HS-5 (cell line): ENCODE results near the gene SEMA7A.

Experiments
- DNase-seq: peaks from one replicate; pipeline ENCODE4 v3.0.0-alpha.2; 2012; ENCODE audit warnings: low read depth

Gene SEMA7A

DNA sequence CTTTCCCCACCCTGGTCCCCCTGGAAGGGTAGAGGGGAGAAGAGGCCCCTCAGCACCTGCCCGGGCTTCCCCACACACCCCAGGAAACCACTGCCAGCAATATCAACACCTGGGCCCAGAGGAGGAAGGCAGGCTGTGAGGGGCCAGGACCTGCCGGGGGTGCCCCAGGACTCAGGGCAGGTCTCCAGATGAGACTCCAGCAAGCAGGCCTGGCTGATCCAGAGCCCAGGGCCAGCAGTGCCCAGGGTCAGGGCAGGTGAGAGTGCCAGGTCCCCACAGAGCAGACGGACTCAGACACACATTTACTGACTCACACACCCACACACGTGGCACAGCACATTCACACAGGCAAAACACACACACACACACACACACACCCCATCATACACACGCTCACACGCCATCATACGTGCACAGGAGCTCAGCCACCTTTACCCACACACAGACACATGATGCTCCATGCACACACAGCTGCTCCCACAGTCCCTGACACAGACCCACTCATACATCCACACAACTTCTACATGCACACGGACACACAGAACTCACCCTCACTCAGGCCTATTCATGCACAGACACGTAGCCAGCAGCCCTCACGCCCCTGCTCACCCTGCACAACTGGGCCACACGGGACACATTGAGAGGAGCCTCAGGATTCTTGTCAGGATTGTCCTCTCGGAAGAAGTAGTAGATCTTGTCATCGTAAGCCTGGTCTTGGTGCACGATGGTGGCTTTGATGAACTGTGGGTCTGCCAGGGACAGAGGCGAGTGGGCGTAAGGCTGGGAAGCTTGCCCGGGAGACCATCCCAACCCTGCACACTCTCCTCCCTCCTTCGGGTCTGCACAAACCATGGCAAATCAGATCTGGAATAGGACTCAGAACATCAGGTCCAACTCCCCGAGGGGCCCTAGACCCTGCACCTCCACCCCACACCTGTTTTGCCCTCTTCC is 17.5 kb downstream of the SEMA7A start:
- DNase-seq = no peak

DNA sequence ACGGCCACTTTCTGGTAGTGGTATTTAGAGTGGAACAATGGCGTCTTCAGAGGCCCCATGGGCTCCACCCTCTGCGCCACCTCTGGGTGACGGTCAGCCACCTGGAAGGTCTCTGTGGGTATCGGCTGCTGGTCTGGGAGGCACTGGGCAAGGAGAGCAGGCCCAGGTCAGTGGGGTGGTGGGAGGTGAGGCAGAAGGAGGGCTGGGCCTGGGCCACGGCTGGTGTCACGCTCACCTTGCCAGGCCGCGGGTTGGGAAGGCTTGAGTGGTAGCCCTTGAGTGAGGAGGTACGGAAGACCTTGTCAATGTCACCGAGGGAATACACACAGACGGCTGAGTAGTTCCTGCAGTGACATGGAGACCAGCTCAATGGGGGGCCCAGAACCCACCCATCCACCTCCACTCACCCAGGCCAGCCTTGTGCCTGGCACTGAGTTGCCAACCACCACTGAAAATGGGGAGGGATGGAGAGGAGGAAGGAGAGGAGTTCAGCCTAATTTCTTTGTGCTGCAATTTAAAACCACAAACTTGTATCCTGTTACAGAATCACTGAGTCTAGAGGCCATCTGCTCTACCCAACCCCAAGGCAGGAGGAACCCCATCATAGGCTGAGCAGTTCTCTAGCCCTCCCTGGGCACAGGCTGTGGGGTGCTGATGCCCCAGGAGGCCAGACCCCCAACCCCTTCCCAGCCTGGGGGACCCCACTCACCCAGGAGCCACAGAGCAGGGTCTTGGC is 19.0 kb downstream of the SEMA7A start:
- no peak for DNase-seq

DNA sequence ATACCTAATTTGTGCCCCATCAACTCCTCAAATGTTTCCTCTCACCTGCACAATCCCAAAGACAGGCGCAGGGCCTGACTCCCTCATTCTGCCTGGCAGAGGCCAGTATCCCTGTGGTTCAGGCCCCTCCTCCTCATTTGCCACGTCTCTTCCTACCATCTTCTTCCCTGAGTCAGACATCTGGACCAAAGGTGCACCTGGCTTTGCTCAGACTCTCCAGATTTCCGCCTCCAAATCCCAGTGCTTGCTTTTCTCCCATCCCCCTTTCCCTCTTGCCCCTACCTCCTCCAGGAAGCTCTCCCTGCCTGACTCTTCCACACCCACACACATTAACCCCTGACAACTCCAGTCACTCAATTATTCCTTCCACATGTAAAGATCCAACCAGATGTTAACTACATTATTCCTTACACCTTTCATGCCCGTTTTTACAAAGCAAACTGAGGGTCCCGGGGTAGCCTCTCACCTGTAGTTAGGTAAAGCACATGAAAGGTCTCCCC is 19.6 kb downstream of the SEMA7A start:
- no peak for DNase-seq

DNA sequence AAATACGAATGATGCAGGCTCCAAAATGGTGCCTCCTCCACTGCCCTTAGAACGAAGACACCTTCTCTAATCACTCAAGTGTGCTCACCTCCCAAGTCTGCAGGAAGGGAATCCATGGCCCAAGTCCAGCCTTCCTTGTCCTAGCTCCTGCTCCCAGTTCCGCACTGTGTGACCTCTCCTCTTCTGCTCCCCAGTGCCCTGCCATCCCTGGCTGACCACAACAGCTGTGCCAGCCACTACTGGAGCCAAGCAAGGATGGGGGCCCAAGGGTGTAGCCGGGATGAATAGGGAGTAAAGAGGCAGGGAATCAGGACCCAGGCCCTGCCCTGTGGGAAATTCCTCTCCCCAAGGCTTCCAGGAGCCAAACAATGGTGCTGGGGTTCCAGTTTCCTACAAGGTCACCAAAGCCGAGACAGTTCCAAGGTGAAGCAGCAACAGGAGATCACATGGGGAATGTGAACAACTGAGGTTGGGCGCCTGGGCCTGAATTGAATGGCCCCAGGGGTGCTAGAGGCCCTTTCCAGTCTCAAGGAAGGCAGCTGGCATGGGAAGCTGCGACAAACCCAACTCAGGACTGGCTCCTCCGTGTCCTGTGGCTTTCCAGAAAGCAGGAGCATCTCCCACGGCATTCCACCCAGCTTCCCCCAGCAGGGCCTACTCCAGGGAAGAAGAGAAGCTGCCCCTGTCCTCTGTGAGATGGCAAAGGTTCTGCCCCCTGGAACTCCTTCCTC is 20.2 kb downstream of the SEMA7A start:
- DNase-seq = no peak

DNA sequence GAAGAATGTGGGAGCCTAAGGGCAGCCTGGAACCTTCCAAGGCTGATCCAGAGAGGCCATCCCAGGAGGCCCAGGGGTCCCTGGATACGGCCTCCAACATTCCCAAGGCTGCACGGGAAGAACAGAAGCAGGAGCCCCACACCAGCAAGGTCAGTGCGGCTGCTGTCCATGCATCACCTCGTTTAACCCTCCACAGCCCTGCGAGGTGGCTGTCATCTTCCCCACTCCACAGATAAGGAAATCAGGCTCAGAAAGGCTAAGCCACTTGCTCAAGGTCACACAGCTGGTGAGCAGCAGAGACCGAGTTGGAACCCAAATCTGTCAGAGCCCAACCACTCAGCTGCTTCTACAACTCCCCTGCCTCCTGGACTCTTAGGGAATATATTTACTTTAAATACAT is 21.6 kb downstream of the SEMA7A start:
- DNase-seq = no peak

DNA sequence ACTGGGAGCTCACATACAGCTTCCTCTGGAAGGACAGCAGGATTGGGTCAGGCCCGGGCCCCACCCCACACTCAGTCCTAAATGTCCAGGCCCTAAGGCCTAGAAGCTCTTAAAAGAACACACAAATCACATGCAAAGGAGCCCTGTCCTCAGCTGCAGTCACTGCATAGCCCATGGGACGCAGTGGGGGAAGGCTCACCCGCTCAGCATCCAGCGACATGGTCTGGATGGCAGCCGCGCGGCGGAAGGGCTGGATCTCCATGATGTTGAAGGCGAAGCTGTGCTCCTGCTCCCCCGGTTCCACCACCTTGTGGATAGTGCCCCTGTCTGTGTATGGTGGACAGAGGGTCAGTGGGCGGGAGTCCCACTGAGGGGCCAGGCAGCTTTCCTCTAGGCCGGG is 22.1 kb downstream of the SEMA7A start:
- DNase-seq = no peak

DNA sequence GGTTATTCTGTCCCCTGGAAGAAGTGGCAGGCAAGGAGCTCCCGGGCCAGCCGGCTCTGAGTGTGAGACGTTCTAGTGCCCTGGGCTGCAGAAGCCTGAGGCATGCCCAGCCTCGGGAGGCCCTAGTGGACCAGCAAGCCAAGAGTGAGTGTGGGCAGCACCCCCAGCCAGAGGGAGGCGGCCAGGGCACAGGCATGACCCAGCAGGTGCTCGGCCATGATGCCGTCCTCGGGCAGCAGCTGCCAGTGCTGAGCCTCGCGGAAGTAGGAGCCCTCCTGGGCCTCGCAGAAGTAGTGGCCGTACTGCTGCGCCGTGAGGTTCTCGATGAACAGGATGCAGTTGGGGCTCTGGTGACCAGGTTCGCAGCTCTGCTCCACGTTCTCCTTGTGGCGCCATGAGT is 23.3 kb downstream of the SEMA7A start:
- DNase-seq = no peak

DNA sequence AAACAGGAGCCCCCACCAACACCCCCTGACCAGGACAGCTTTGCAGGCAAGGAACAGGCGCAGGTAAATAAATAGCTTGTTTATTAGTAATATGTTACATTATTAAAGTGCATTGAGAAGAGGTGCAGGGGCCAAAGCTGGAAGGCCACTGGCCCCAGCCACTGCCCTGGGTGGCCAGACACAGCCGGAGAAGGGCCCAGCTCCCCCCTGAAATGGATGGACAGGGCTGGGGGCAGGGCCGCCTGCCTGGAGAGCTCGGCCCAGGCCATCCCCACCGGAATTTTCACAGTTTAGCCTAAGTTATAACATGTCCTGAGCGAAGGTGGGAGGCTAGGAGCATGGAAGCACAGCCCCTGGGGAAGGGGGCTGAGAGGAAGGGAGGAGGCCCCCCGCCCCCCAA is 24.5 kb downstream of the SEMA7A start:
- DNase-seq = no peak

DNA sequence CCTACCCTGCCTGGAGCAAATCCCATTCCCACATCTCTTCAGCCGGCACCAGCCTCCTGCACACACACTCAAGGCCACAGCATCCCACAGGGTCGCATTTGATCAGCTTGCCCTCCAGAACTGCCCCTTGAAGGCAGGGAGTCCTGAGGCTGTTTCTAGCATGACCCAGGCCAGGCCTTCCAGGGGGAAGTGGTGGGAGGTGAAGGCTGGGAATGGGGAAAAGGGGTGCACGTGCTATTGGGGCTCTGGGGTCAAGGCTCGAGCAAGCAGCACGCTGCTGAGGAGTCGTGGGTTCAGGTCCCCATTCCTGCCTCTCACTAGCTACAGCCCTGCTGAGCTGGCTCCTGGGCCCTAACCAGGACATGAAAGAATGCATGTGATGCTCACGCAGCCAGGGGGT is 24.9 kb downstream of the SEMA7A start:
- no peak for DNase-seq

DNA sequence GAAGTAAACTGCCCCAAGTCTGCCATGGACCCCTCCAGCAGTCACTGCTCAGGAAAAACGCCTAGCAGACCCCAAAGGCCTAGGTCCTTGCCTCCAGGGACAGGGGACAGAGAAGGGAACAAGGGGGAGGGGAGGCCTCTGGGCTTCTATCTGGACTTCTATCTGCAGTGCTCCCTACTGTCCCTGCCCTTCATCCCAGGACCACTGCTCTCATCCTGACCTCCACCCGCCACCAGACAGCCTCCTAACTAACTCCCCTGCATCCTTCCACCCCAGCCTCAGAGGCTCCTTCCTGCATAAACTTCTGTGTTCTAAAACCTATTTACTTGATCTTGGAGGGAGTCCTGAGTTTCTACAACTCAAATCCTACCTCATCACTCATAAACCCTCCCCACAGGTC is 25.4 kb downstream of the SEMA7A start:
- no peak for DNase-seq

DNA sequence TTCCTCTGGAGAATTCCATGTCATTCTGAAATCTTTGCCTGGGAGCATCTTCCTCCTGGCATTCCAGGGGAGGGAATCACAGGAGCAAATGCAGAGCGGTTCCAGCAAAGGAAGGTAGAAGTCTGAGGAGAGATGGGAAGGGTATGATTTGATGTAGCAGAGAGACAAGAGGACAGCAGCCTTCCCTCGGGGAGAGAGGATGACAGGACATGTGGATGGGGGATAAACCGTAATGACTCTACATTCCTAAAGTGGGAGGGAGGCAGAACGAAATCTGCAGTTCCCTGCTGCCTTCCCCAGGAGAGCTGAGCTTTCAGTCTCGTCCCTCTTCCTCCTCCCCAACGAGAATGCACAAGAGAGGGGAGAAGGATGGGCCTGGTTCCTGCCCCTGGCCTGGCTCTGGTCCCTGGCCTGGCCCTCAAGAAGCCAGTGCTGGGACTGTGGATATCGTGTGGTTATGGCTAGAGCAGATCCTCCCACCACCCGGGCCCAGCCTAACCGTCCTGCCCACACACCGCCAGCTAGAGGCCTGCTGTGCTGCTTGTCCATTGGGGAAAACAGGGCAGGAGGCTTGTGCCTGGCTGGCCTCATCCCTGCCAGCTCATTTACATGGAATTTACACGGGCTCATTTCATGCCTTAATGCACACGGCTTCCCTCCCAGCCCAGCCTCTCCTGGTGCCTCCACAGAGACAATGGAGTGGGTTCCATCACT is 26.6 kb downstream of the SEMA7A start:
- DNase-seq = peak; percentile 84

DNA sequence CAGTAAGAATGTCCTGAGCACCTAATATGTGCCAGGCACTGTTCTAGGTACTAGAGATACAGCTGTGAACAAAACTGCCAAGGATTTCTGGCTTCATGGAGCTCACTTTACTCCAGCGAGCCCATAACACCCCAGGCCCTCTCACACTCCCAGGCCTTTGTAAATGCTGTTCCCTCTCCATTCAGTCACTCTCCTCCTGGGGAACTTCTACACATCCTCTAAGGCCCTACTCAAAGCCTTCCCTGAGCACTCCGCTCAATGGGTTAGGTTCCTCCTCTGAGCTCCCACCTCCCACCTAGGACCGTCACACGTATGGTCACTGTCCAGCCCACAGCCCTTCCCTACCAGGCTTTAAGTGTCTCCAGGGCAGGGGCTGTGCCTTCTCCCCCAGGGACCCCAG is 27.2 kb downstream of the SEMA7A start:
- no peak for DNase-seq

DNA sequence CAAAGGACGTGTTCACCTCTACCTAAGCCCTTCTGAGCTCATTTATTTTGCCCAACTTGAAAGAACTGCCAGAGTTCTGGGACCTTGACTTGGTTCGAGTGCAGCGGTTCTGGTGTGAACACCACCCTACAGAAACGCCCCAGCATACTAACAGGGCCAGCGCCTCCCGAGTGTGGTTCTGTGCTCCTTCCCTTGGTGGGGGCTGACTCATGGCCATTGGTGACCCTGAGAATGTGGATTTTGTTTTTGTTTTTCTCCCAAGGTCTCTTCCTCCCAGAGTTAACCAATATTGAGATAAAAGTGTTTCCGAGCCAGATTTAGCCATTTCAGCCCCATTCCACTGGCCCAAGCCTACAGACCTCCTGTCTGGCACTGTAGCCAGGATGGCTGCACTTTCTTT is 27.9 kb downstream of the SEMA7A start:
- DNase-seq = no peak

DNA sequence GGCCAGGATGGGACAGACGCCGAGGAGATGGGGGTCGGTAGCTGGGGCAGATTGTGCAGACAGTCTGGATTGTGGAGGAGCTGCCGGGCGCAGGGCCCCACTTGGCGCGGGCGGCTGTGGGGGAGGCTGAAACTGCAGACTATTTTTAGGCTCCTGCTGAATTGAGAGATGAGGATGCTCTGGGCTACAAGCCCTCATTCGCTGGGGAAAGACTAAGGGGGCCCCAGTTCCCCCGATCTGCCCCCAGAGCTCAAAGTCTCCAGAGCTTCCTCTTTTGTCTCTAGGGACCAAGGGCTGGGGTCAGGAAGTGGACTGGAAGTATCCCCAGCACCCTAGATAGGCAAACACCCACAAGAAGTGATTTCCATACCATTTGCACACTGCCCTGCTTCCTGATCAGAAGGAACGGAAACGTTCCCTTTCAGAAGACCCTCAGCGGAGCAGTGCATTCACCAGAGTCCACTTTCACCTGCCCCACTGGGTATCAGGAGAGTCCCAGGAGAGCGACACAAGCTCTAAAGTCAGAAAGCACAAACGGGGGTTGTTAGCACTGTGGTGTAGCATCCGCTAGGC is 29.7 kb downstream of the SEMA7A start:
- DNase-seq = no peak

DNA sequence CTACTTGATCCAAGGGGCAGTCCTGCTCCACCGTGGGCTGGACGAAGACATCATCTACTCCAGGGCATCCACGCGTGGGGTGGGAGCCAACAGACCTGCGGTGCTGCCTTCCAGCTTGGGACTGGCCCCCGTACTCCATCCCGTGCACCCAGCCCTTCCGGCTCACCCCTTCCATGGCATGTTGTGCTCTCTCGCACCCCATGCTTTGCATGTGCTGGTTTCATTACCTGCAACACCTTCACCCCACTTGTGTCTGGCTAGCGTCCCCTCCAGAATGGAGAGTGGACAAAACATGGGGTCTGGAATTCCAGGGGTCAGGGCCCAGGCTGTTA is 30.2 kb downstream of the SEMA7A start:
- DNase-seq = no peak

DNA sequence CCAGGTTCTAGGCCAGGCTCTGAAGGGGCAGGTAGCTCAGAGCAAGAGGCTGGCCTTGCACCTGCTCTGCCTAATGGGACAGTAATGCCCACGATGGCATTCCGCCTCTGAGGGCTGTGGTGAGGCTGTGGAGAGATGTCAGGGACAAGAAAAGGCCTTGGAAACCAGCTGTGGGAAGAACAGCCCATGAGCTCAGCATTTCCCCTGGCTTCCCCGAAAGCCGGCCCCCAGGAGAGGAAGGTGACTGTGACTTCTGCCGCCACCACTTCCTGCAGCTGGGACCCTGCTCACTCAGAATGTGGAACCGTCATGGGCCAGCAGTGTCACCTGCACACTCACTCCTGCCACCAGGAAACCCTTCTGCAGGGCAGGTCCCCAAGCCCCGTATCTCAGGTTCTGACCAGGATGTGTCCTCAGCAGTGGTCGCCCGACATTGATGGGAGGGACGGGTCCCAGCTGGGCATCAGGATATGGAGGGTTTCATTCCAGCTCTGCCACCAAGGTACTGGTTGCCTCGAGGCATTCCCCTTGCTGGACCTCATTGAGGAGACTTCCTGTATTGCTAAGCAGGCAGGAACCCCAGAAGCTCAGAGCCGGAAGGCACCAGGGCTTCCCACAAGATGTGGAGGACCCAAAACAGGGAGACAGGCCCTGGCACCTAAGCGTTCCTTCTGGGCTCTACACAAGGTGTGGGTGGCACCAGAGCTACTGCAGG is 30.7 kb downstream of the SEMA7A start:
- no peak for DNase-seq

DNA sequence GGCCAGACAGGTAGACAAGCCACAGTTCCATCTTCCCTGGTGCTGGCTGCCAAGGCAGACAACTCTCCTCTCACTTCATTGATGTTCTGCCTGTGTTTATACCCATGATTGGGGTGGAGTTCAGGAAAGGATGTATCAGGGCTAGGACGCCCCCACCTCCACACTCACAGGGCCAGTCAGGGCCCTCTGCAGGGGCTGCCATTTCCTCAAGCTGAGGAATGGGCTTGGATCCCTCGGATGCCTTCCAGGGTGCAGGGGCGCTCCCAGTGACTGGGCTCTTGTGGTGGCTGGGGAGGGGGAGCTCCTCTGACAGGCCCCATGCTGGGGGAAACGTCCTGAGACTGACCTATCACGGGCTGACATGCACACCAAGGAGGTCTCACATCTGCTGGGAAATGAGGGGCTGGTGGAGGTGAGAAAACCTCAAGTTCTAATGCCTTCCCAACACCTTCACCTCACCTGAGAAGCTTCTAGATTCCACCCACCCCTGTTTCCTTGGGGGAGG is 31.4 kb downstream of the SEMA7A start:
- DNase-seq = no peak

DNA sequence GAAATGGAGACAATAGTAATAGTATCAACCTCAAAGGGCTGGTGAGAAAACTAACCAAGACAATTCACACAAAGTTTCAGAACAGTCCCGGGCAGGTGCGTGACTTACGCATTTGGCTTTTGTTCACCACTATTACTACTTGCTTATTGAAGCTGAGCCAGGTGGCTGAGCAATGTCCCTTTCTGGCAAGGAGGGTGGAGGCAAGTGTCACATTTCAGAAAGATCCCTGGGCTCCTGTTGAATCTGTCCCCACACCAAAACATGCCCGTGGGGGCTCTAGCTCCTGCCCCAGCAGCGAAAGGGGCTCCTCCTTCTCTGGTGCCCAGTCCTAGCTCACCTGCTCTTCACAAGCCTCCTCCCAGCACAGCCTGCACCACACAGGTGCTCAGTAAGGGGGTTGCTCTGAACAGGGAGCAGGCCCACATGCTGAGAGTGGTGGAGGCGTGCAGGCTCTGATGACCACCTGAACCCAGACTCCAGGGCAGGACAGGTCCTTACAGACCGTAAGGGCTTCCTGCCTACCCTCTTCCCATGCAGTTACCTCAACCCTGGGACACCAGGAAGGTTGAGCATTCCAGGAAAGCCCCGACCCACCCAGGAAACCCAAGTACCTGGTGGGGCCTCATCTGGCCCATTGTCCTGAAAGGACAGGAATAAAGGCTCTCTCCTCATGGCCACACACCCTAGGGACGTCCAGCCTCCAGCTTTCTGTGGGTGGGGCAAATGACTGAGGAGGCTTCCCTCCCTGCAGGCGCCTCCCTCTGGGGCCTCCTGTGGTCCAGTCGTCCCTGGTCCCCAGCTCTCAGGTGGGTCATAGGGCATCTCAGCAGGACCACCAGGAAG is 32.6 kb downstream of the SEMA7A start:
- no peak for DNase-seq

DNA sequence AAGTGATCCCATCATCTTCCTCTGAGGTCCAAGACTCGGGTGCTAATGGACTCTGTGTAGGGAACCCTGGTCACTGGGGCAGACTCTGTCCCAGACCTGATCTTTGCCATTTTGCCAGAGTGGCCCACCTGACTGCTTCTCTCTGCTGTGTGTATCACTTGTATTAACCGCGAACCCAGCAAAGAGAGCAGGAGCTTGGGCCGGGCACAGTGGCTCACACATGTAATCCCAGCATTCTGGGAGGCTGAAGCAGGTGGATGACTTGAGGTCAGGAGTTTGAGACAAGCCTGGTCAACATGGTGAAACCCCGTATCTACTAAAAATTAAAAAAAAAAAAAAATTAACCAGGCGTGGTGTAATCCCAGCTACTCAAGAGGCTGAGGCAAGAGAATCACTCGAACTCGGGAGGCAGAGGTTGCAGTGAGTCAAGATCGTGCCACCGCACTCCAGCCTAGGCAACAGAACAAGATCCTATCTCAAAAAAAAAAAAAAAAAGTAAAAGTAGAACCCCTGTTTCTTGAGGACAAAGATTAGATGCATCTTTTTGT is 33.4 kb downstream of the SEMA7A start:
- no peak for DNase-seq
